Stimulated activated effector memory CD8-positive, alpha-beta T cell treated with anti-CD3 and anti-CD28 coated beads, Interleukin-12 subunit alpha, Interleukin-12 subunit beta, amount 100 ng/mL, for 72 hours (primary cell): Measurements from ENCODE around the gene SWSAP1.

Source experiments
- ATAC-seq: fragments of 150-1000 bp; cut with Tn5 transposase; 2 replicates; pipeline ENCODE4 v1.10.0; 2021
- DNase-seq, 2 donors: peaks; one replicate each; pipeline ENCODE4 v3.0.0; 2021 to 2022; ENCODE audit warnings: low spot score in 2 of 2
- H3K27ac Mint-ChIP-seq: one replicate; pipeline ENCODE4 v1.8.0; 2022; ENCODE audit warnings: mild to moderate bottlenecking, mixed read lengths
- H3K36me3 Mint-ChIP-seq: one replicate; pipeline ENCODE4 v1.8.0; 2022; ENCODE audit warnings: mild to moderate bottlenecking, mixed read lengths
- H3K4me1 Mint-ChIP-seq: one replicate; pipeline ENCODE4 v1.8.0; 2022; ENCODE audit warnings: mixed read lengths
- H3K4me3 Mint-ChIP-seq: one replicate; pipeline ENCODE4 v1.8.0; 2022; ENCODE audit warnings: mild to moderate bottlenecking, mixed read lengths
- H3K9me3 Mint-ChIP-seq: one replicate; pipeline ENCODE4 v1.8.0; 2022; ENCODE audit warnings: mixed read lengths

Gene SWSAP1

GRCh38 chr19:11380653-11381537, 6.4 kb downstream of the SWSAP1 start:
- DNase-seq (peak; percentile 84 to 98), ATAC-seq (peak; percentile 87)
- Mint-ChIP-seq H3K27ac (peak overlapping the region; percentile 96), H3K36me3 (peaks cover 41% of the 10 kb centered on the region), H3K4me3 (peak overlapping the region; percentile 83), H3K9me3 (no peaks in the 10 kb centered on the region), H3K4me1 (peaks cover 53% of the 10 kb centered on the region)

- DNase-seq (peak; percentile 47 to 77), ATAC-seq (no peak)
- Mint-ChIP-seq H3K4me3 (peak overlapping the region; percentile 83), H3K36me3 (peaks cover 22% of the 10 kb centered on the region), H3K4me1 (peaks cover 36% of the 10 kb centered on the region), H3K27ac (peak overlapping the region; percentile 63), H3K9me3 (no peaks in the 10 kb centered on the region)
These were observed 8.6 kb downstream of the SWSAP1 start for GRCh38 chr19:11382898-11383705.

DNA sequence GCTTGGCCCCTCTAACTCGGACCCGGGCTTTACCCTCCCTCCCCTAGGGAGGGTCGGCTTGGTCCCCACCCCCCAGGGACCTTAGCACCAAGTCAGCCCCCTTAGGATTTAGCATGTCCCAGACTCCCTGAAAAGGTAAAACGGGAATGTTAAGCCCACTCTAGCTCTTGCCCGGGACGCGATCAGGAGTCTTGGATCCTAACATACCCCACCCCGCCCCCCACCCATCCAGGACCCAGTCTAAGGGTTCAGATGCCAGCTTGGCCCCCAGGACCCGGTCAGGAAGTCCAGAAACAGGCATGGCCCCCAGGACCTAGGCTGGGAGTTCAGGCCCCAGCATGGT, 9.2 kb downstream of the SWSAP1 start:
- ATAC-seq: no peak

DNA sequence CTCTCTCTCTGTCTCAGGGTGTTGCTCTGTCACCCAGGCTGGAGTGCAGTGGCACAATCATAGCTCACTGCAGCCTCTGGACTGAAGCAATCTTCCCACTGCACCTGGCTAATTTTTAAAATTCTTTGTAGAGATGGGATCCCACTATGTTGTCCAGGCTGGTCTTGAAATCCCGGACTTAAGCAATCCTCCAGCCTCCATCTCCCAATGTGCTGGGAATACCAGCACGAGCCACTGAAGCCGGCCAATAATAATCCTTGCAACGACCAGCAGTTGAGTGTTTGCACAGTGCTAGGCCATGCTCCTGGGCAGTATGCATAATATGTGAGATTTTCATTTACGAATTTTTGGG, 10.3 kb downstream of the SWSAP1 start:
- Mint-ChIP-seq H3K9me3 (no peaks in the 10 kb centered on the region), H3K36me3 (peaks cover 13% of the 10 kb centered on the region), H3K27ac (no peak overlapping the region), H3K4me1 (peaks cover 26% of the 10 kb centered on the region), H3K4me3 (no peak overlapping the region)
- ATAC-seq (no peak), DNase-seq (no peak)

More for the DNA sequence above, 9.2 kb downstream of the SWSAP1 start:
- peak overlapping the region; percentile 83 for H3K4me3 Mint-ChIP-seq
- H3K27ac Mint-ChIP-seq: no peak overlapping the region
- H3K9me3 Mint-ChIP-seq: no peaks in the 10 kb centered on the region
- H3K36me3 Mint-ChIP-seq: peaks cover 16% of the 10 kb centered on the region
- no peak for DNase-seq
- H3K4me1 Mint-ChIP-seq: peaks cover 30% of the 10 kb centered on the region

- no peak overlapping the region for H3K4me3 Mint-ChIP-seq
- no peak overlapping the region for H3K27ac Mint-ChIP-seq
- ATAC-seq (no peak), DNase-seq (no peak)
- H3K4me1 Mint-ChIP-seq: peaks cover 9% of the 10 kb centered on the region
- H3K36me3 Mint-ChIP-seq: no peaks in the 10 kb centered on the region
- no peaks in the 10 kb centered on the region for H3K9me3 Mint-ChIP-seq
These were observed 12.9 kb downstream of the SWSAP1 start for GRCh38 chr19:11387162-11388034.

GRCh38 chr19:11390359-11390758, 15.9 kb downstream of the SWSAP1 start:
- no peak for DNase-seq
- H3K4me3 Mint-ChIP-seq: no peak overlapping the region
- H3K27ac Mint-ChIP-seq: no peak overlapping the region
- no peak for ATAC-seq
- H3K36me3 Mint-ChIP-seq: no peaks in the 10 kb centered on the region
- peaks cover 3% of the 10 kb centered on the region for H3K4me1 Mint-ChIP-seq
- H3K9me3 Mint-ChIP-seq: no peaks in the 10 kb centered on the region

- Mint-ChIP-seq H3K4me3 (no peak overlapping the region), H3K36me3 (no peaks in the 10 kb centered on the region), H3K27ac (no peak overlapping the region), H3K4me1 (peaks cover 4% of the 10 kb centered on the region), H3K9me3 (no peaks in the 10 kb centered on the region)
- DNase-seq: no peak
- no peak for ATAC-seq
These were observed 16.6 kb downstream of the SWSAP1 start for GRCh38 chr19:11390933-11391680.

GRCh38 chr19:11397089-11397610, 22.7 kb downstream of the SWSAP1 start:
- Mint-ChIP-seq H3K4me3 (no peak overlapping the region), H3K36me3 (no peaks in the 10 kb centered on the region), H3K4me1 (peaks cover 4% of the 10 kb centered on the region), H3K9me3 (no peaks in the 10 kb centered on the region), H3K27ac (no peak overlapping the region)
- DNase-seq (no peak), ATAC-seq (no peak)

GRCh38 chr19:11399667-11400066, 25.2 kb downstream of the SWSAP1 start:
- H3K9me3 Mint-ChIP-seq: no peaks in the 10 kb centered on the region
- no peaks in the 10 kb centered on the region for H3K36me3 Mint-ChIP-seq
- no peak for DNase-seq
- H3K4me3 Mint-ChIP-seq: no peak overlapping the region
- no peak for ATAC-seq
- H3K27ac Mint-ChIP-seq: no peak overlapping the region
- H3K4me1 Mint-ChIP-seq: peaks cover 4% of the 10 kb centered on the region

GRCh38 chr19:11400798-11401197, 26.3 kb downstream of the SWSAP1 start:
- Mint-ChIP-seq H3K36me3 (no peaks in the 10 kb centered on the region), H3K4me3 (no peak overlapping the region), H3K27ac (no peak overlapping the region), H3K4me1 (no peaks in the 10 kb centered on the region), H3K9me3 (no peaks in the 10 kb centered on the region)
- ATAC-seq (no peak), DNase-seq (no peak)

- no peak overlapping the region for H3K27ac Mint-ChIP-seq
- H3K36me3 Mint-ChIP-seq: no peaks in the 10 kb centered on the region
- ATAC-seq (no peak), DNase-seq (no peak)
- H3K4me1 Mint-ChIP-seq: no peaks in the 10 kb centered on the region
- H3K9me3 Mint-ChIP-seq: no peaks in the 10 kb centered on the region
- H3K4me3 Mint-ChIP-seq: no peak overlapping the region
These were observed 27.5 kb downstream of the SWSAP1 start for GRCh38 chr19:11401808-11402543.

DNA sequence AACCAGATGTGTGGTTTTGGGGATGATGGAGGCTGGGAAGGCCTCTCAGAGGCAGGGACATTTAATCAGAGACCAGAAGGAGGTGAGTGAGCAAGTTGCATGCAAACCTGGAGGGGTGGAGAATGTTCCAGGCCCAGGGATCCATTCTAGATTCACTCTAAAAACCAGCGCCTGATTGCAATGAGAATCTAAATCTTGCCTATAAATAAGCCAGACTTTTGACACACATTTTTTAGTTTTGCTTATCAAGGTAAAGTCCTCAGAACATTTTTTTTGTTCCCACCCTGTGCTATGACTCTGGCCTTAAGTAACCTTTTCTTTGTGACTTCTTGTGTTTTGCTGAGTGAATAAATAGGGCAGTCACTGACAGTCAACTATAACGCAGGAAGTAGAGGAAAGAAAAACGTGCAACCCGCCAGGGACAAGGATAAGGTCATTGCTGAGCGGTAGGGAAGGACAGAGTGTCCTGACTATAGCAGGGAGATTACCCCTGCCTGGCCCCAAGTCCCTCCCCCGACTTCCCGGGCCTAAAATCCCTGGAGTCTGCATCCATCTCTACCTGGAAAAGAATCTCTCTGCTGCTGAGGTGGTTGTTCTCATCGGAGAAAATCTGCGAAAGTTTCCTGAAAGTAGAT, 30.2 kb downstream of the SWSAP1 start:
- no peak overlapping the region for H3K27ac Mint-ChIP-seq
- DNase-seq (no peak), ATAC-seq (no peak)
- H3K4me1 Mint-ChIP-seq: no peaks in the 10 kb centered on the region
- no peaks in the 10 kb centered on the region for H3K9me3 Mint-ChIP-seq
- no peak overlapping the region for H3K4me3 Mint-ChIP-seq
- no peaks in the 10 kb centered on the region for H3K36me3 Mint-ChIP-seq

GRCh38 chr19:11405846-11406643, 31.6 kb downstream of the SWSAP1 start:
- Mint-ChIP-seq H3K36me3 (no peaks in the 10 kb centered on the region), H3K9me3 (no peaks in the 10 kb centered on the region), H3K4me1 (no peaks in the 10 kb centered on the region), H3K4me3 (no peak overlapping the region), H3K27ac (no peak overlapping the region)
- DNase-seq (no peak), ATAC-seq (peak; percentile 51)
